Eye (tissue), 1 donor: ENCODE data around the gene WDFY3.

Experiments
- DNase-seq: peaks from one replicate; pipeline ENCODE4 v3.0.0-alpha.2; 2015

WDFY3 gene

GRCh38 chr4:84952004-84952403 lies 14.5 kb downstream of the WDFY3 start:
- DNase-seq = no peak

GRCh38 chr4:84948056-84948455 lies 18.4 kb downstream of the WDFY3 start:
- no peak for DNase-seq

GRCh38 chr4:84944947-84945346 lies 21.5 kb downstream of the WDFY3 start:
- DNase-seq = no peak

DNA sequence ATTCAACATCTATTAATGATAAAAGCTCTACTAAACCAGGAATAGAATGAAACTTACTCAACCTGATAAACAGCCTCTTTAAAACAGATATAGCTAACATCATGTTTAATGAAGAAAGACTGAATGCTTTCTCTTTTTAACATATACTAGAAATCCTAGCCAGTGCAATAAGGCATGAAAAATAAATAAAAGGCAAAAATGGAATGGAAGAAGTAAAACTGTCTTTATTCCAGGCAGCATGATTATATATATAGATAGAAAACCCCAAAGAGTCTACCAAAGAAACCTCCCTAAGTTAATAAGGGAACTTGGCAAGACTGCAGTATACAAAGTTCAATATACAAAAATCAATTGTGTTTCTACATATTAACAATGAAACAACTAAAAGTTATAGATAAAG lies 25.5 kb downstream of the WDFY3 start:
- DNase-seq = no peak

DNA sequence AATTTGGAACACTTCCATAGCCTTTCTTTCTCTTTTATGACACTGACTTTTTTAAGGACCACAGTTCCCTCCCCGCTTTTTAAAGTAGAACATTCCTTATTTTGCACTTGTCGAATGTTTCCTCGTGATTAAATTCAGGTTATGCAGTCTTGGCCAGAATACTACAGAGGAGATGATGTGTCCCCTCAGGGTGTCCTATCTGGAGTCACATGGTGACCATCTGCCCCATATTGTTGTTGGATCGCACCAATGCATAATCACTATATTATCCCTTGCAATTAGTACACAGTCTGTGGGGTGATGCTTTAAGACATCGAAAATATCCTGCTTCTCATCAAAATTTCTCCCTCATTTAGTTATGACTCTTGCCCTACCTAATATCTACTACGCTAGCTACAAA lies 27.4 kb downstream of the WDFY3 start:
- no peak for DNase-seq

DNA sequence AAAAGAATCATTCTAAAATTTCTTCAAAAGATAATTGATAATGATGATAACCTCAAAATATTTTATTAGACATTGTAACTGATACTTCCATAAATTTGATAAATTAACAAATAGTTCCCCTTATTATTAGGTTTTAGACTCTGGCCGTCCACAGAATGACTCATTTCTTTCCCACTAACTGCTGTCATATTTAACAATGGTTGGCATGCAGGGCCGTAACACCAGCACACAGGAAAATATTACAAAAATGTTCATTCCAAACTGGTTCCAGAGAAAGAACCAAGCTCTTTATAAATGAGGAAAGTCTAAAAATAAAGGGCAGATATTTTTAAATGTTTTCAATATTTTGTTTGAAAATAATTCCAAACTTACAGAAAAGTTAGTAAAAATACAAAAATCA lies 28.2 kb downstream of the WDFY3 start:
- DNase-seq = no peak

DNA sequence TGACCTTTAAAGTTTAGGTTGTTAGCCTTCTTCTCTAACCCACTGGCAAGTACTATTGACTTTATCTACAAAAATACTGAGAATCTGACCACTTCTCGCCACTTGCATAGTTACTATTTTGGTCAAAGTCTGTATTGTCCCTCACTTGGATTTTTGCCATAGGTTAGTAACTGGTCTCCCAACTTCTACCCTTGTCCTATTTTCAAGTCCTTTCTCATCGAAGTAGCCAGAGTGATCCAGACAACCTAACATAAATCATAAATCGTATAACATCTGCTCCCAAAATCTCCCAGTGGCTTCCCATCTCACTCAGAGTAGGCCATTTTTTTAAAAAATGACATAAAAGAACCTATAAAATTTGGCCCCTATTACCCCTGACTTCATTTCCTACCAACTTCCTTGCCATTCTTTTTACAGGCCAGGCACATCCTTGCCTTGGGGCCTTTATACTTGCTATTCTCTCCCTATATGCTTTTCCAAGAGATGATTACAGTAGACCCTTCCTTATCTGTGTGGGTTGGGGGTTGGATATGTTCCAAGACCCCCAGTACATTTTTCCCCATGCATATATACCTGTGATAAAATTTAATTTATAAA lies 29.0 kb downstream of the WDFY3 start:
- DNase-seq = no peak

- no peak for DNase-seq
Observed at GRCh38 chr4:84936123-84936522, 30.4 kb downstream of the WDFY3 start.

GRCh38 chr4:84932462-84932861 lies 34.0 kb downstream of the WDFY3 start:
- no peak for DNase-seq

DNA sequence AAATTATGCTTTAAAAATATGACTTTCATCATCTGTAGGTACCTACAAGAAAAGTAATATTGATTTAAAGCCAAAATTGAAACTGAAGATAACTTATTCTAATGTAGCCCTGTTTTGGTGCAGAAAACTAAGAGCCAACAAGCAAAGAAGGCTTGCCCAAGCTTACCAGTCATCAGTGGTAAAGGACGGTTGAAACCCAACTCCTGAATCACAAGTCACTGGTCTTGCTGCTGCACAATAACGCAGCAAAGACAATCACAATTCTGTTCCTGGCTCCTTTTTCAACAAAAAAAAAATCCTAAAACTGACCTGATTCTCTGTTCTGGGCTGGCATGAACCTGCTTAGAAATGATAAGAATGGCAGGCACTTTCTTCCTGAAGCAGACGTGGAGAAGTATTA lies 34.5 kb downstream of the WDFY3 start:
- no peak for DNase-seq

GRCh38 chr4:84931274-84931673 lies 35.2 kb downstream of the WDFY3 start:
- DNase-seq = no peak

DNA sequence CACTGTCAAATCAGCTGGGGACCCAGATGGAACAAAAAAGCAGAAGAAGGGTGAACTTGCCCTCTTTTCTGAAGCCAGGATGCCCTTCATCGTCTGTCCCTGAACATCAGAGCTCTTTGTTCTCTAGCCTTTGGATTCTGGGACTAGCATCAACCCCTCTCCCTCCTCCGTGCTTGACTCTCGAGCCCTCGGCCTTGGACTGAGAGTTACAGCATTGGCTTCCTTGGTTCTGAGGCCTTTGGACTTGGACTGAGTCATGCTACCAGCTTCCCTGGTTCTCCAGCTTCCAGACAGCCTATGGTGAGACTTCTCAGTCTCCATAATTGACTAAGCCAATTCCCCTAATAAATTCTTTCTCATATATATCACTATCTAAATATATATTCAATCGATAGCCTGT lies 38.4 kb downstream of the WDFY3 start:
- no peak for DNase-seq

DNA sequence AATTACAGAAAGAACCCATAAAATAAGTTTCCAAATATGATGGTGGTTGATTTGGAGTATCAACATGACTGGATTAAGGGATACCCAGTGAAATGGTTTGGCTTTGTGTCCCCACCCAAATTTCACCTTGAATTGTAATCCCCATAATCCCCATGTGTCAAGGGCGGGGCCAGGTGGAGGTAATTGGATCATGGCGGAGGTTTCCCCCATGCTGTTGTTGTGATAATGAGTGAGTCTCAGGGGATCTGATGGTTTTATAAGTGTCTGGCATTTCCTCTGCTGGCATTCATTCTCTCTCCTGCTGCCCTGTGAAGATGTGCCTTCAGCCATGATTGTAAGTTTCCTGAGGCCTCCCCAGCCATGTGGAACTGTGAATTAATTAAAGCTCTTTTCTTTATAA lies 39.1 kb downstream of the WDFY3 start:
- no peak for DNase-seq

DNA sequence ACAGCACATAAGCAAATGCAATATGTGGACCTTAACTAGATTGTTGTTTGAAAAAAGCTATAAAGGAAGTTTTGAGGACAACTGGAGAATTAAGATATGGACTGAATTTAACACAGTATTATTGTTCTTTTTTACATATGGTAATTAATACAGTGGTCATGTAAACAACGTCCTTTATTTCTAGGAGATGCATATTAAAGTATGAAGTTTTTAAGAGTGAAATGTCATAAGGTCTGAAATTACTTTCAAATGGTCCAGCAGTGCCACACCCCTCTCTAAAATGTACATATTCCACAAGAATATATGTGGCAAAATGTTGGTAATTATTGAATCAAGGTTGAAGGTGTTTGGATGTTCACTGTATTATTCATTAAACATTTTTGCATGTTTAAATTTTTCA lies 40.9 kb downstream of the WDFY3 start:
- no peak for DNase-seq

DNA sequence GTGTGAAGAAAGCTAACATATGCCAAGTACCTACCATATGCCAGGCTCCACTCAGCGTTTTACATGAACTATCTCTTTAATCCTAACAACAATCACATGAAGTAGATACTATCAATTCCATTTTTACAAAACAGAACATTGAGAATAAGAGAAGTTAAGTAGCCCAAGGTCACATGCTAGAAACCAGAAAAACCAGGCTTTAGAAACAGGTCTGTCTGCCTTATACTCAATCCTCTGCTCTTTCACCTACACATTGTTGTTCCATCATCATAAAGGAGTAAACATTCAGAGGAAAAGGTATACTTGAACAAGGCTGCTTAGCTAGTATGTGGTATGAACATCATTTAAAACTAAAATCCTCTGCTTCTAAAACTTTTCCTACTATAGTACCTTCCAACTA lies 42.1 kb downstream of the WDFY3 start:
- no peak for DNase-seq

GRCh38 chr4:84920617-84921016 lies 45.9 kb downstream of the WDFY3 start:
- no peak for DNase-seq

DNA sequence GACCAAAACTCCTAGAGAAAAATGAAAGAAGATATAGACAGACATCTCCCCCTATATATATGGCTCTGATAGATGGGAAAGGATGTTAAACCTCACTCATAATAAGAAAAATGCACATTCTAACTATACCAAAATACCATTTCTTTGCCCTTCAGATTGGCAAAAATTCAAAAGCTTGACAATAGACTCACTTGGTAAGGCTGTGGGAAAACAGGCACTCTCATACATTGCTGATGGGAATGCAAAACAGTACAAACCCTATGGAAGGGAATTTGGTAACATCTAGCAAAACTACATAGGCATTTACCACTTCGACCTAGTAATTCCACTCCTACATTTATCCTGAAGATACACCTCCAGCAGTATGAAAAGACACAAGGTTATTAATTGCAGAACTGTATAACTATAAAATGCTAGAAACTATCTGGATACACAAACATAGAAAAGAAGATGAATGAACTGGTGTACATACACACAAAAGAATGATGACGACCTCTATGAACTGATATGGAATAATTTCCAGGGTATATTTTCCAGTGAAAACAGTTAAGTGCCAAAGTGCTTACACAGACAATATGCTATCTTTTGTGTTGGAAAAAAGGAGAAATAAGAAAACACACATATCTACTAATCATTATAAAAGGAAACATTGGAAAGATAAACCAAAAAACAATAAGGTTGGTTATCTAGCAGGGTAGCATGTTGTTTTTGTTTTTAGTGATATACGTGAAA lies 48.5 kb downstream of the WDFY3 start:
- no peak for DNase-seq

DNA sequence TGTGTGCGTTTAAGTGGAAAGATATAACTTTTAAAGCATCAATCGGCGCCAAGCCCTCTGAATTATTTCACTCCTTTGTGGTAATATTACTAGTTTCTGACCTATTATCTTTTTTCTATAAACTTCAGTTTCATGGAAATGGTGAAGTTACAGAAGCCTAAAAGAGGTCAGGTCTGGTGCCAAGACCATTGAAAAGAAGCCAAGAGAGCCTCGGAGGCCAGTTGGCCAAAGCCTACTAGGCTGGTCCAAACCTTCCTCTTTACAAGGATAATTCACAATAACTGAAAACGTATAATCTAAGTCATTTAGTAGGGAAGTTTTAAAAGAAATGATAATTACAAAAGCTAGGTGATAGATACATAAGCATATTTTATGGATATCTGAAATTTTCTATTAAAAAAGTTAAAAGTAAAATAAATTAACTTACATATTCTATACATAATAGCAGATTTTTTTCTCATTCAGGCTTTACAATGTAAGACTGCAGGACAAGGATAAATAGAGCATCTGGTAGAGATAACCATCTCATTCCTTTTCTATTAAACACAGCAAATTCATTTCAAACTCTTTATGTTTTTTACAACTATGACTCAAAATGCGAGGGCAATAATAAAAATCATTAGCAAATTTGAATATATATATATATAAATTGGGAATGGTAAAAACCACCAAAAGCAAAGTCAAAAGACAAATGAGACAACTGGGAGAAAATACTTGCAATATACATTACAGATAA lies 49.2 kb downstream of the WDFY3 start:
- DNase-seq = no peak

GRCh38 chr4:84916227-84916626 lies 50.3 kb downstream of the WDFY3 start:
- no peak for DNase-seq

DNA sequence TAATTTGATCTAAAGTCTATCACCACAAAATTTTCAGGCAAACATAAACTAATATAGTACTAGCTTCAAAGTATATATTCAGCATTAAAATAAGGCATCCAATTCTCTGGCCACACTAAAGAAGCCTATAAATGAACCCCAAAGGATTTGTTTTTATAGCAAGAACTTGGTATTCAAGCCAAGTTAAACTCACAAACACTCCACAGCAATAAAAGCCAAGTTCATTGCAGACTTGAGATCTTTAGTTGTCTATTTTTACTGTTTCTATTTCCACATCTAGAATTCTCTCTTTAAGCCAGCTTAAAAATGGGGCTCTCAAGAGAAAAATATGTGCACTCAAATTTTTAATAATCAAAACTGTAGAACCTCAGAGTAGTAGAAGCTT lies 51.1 kb downstream of the WDFY3 start:
- DNase-seq = no peak

DNA sequence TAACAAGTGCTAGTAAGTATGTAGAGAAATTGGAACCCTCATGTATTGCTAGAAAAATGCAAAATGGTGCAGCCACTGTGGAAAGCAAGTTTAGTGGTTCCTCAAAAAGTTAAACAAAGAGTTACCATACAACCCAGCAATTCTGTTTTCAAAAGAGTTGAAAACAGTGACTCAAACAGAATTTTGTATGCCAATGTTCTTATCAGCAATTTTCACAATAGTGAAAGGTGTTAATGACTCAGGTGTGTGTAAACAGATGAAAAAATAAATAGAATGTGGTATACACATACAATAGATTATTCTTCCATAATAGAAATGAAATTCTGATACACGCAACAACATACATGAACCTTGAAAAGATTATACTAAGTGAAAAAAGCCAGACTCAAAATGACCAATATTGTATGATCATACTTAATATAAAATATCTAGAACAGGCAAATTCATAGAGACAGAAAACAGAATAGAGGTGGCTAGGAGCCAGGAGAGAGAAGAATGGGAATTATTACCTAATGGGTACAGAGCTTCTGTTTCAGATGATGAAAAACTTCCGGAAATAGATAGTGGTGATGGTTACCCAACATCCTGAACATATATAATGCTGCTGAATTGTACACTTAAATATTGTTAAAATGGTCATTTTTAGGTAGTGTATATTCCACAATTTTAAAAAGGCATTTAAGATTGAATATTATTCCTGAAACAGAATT lies 51.6 kb downstream of the WDFY3 start:
- DNase-seq = no peak

- no peak for DNase-seq
Observed at GRCh38 chr4:84913176-84913575, 53.3 kb downstream of the WDFY3 start.

- no peak for DNase-seq
Observed at GRCh38 chr4:84912741-84913140, 53.7 kb downstream of the WDFY3 start.

- DNase-seq = no peak
Observed at GRCh38 chr4:84908876-84909275, 57.6 kb downstream of the WDFY3 start.
